ENCODE results near the gene RGS7BP.

The RGS7BP gene

DNA sequence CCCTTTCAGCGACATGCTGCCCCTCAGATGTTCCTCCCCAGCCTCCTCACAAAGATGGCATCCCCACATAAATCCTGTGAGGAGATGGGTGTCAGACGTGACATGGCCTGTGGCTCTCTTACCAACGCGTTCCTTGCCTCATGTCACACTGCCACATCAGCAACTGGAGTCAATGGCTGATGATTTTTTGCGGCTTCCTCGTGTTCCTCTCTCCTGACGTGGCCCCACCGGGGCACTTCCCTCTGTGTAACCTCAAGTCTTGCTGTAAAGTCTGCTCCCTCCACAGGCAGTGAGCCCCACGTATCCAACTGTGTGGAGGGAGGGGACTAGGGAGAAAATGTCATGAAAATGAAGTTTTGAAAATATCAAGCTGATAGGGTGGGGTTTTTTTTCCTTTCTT, 131.3 kb downstream of the RGS7BP start:
- TF ChIP-seq, protein P1, sequence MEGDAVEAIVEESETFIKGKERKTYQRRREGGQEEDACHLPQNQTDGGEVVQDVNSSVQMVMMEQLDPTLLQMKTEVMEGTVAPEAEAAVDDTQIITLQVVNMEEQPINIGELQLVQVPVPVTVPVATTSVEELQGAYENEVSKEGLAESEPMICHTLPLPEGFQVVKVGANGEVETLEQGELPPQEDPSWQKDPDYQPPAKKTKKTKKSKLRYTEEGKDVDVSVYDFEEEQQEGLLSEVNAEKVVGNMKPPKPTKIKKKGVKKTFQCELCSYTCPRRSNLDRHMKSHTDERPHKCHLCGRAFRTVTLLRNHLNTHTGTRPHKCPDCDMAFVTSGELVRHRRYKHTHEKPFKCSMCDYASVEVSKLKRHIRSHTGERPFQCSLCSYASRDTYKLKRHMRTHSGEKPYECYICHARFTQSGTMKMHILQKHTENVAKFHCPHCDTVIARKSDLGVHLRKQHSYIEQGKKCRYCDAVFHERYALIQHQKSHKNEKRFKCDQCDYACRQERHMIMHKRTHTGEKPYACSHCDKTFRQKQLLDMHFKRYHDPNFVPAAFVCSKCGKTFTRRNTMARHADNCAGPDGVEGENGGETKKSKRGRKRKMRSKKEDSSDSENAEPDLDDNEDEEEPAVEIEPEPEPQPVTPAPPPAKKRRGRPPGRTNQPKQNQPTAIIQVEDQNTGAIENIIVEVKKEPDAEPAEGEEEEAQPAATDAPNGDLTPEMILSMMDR (IDR thresholded peaks at IDR 0.05; ENCODE audit: insufficient read depth, low read depth, low read length, missing control alignments): no peak
- DNase-seq (ENCODE audit: low read depth): no peak
- no peak overlapping the region for H3K4me3 ChIP-seq (ENCODE audit: low read length)

DNA sequence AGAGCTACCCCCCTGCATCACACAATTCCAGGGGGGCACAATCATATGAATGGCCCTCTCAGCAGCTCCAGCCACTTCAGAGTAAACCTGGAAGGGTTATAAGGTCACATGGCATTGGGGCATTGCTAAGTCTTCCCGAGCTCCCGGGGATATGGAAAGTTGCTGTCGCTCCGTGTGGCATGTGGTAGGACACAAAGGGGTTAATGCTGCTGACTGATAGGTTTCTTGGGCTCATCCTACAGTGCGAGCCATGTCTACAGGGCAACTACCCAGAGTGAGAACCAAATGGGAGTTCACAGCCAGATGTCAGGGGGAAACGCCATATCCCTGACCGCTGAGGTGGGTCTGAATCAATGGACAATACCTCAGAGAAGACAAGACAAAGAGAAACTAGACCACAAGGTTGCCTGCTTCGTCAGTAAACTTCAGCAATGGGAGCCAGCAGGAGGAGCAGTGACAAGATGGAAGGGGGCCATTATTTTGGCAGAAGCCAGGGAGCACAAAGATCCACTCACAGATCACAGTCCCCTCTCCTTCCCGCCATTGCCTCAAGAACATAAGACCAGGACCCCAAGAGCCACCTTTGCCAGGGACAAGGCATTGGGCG, 132.1 kb downstream of the RGS7BP start:
- DNase-seq (ENCODE audit: low read depth): no peak
- TF ChIP-seq, protein P1 (IDR thresholded peaks at IDR 0.05; ENCODE audit: insufficient read depth, low read depth, low read length, missing control alignments): peak; percentile 12
- no peak overlapping the region for H3K4me3 ChIP-seq (ENCODE audit: low read length)

DNA sequence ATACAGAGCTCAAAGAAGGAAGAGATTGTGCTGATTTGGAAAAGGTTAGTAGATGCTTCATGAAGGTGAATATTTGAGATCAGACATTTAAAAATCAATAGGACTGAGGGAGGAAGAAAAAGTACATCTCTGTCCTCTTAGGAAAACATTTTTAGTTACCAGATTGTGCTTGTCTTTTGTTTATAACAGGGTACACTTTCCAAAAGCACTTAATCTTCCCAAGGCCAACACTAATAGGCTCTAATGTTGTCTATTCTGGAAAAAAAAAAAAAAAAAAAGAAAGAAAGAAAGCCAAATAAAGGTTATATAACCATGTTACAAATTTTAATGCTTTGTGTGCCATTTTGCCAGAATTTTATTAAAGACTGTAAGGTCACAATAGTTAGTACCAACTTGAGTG, 139.0 kb downstream of the RGS7BP start:
- TF ChIP-seq, protein P1 (IDR thresholded peaks at IDR 0.05; ENCODE audit: insufficient read depth, low read depth, low read length, missing control alignments): no peak
- H3K4me3 ChIP-seq (ENCODE audit: low read length): no peak overlapping the region
- no peak for DNase-seq (ENCODE audit: low read depth)

DNA sequence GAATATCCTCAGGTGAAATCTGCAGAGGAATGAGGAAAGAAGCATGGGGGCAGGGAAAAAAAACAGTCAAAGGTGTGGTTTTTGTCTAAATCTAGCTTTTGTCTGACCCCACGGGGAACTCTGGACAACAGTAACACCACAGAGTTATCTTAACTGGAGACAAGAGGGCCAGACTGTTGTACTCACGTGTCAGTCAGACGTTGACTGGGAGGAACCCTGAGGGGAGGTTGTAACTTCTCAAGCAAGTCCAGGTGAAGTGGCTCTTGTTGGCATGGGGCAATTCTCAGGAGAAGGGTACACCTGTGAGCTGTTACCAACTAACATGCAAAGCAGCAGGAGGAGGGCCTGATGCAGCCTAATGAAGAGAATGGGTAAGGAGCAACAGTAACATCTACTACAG, 140.4 kb downstream of the RGS7BP start:
- TF ChIP-seq, protein P1 (IDR thresholded peaks at IDR 0.05; ENCODE audit: insufficient read depth, low read depth, low read length, missing control alignments): no peak
- DNase-seq (ENCODE audit: low read depth): no peak
- H3K4me3 ChIP-seq (ENCODE audit: low read length): no peak overlapping the region

GRCh38 chr5:64649512-64649911, 143.7 kb downstream of the RGS7BP start:
- H3K4me3 ChIP-seq (ENCODE audit: low read length): no peak overlapping the region
- DNase-seq (ENCODE audit: low read depth): no peak
- TF ChIP-seq, protein P1 (IDR thresholded peaks at IDR 0.05; ENCODE audit: insufficient read depth, low read depth, low read length, missing control alignments): no peak

GRCh38 chr5:64653766-64654560, 148.1 kb downstream of the RGS7BP start:
- peak; percentile 13 for DNase-seq (ENCODE audit: low read depth)
- no peak overlapping the region for H3K4me3 ChIP-seq (ENCODE audit: low read length)
- TF ChIP-seq, protein P1 (IDR thresholded peaks at IDR 0.05; ENCODE audit: insufficient read depth, low read depth, low read length, missing control alignments): no peak
